ENCODE data around the gene ATP13A3. TPM values are rescaled to one million over a fixed set of nuclear protein-coding genes. Genes with fewer than 3 reads are reported as not detected.
A peak's percentile ranks its signal among the peaks of the same experiment; 100 is the strongest.
"Not testable (repeated sequence)": the region's sequence is repeated elsewhere in the genome, so short reads cannot be mapped to it uniquely, and the experiment has no call there.

The ATP13A3 gene
- total and polyA plus RNA-seq, 9 of the 15 experiments (the other 6 are each of a cell fraction or from before 2014, with no cell fraction given) = 16.6 to 135 (median 86.6) TPM

DNA sequence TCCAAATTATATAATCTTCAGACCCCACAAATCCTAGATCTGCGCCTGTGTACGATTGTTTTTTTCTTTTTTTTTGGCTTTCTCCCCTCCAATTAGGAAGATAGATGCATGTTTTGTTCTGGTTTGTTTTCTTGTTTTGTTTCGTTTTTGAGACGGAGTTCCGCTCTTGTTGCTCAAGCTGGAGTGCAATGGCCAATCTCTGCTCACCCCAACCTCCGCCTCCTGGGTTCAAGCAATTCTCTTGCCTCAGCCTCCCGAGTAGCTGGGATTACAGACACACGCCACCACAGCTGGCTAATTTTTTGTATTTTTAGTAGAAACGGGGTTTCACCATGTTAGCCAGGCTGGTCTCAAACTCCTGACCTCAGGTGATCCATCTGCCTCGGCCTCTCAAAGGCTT, 48.4 kb upstream of the ATP13A3 start:
- H3K4me1 ChIP-seq (replicated peaks in 1 of 2; ENCODE audit: control insufficient read depth in 2 of 2, insufficient read depth in 2 of 2, low read length in 2 of 2); CTCF ChIA-PET (ENCODE audit: low intra/inter-chr PET ratio); H3K9ac ChIP-seq (ENCODE audit: insufficient read depth in 1 of 2, low read depth in 2 of 2, low read length in 2 of 2); H4K20me1 ChIP-seq (replicated peaks; ENCODE audit: control insufficient read depth, insufficient read depth, low read length); H3K27me3 ChIP-seq (ENCODE audit: control insufficient read depth in 2 of 2, insufficient read depth in 2 of 2, low read length in 2 of 2); H3K9me3 ChIP-seq (replicated peaks; ENCODE audit: control insufficient read depth, insufficient read depth, low read depth, low read length); H3K36me3 ChIP-seq (ENCODE audit: control insufficient read depth, insufficient read depth, low read length); H3K9me1 ChIP-seq (ENCODE audit: control insufficient read depth, insufficient read depth, low read length); H3K4me3 ChIP-seq; FAIRE-seq; intact Hi-C loops (cut with micrococcal nuclease); DNase-seq (ENCODE audit: extremely low read depth in 1 of 4, low spot score in 3 of 4); H3K4me2 ChIP-seq (ENCODE audit: insufficient read depth, low read length); in situ Hi-C loops (cut with MboI); H3K79me2 ChIP-seq (ENCODE audit: control insufficient read depth, insufficient read depth, low read length); H2AFZ ChIP-seq (ENCODE audit: low read depth, low read length); ATAC-seq; H3K27ac ChIP-seq (ENCODE audit: extremely low read depth, low read depth, low read length); BruUV-seq (replicated peaks): not testable (repeated sequence)
- POLR2A ChIA-PET = interaction anchor here (1.2 kb wide), 1 partner anchor 21 kb away, joined by 3 read pairs; no protein-coding TSS in a partner anchor
- 50% methylated on average over 10 of the region's 10 CpGs for WGBS (ENCODE audit: insufficient coverage, low coverage, missing lambda C conversion rate)

GRCh38 chr3:194534243-194534642, 47.4 kb upstream of the ATP13A3 start:
- Histone ChIP-seq H3K4me1 (replicated peaks in 1 of 2; ENCODE audit: control insufficient read depth in 2 of 2, insufficient read depth in 2 of 2, low read length in 2 of 2) (no peaks in the 10 kb centered on the region; a peak in 1 of 5 replicates), H3K9me1 (ENCODE audit: control insufficient read depth, insufficient read depth, low read length) (no peaks in the 10 kb centered on the region), H4K20me1 (replicated peaks; ENCODE audit: control insufficient read depth, insufficient read depth, low read length) (no peaks in the 10 kb centered on the region), H3K9ac (ENCODE audit: insufficient read depth in 1 of 2, low read depth in 2 of 2, low read length in 2 of 2) (no peak overlapping the region), H3K9me3 (replicated peaks; ENCODE audit: control insufficient read depth, insufficient read depth, low read depth, low read length) (peaks cover 9% of the 10 kb centered on the region), H3K27ac (ENCODE audit: extremely low read depth, low read depth, low read length) (no peak overlapping the region), H3K79me2 (ENCODE audit: control insufficient read depth, insufficient read depth, low read length) (no peaks in the 10 kb centered on the region), H3K27me3 (ENCODE audit: control insufficient read depth in 2 of 2, insufficient read depth in 2 of 2, low read length in 2 of 2) (no peaks in the 10 kb centered on the region), H2AFZ (ENCODE audit: low read depth, low read length) (no peak overlapping the region), H3K4me2 (ENCODE audit: insufficient read depth, low read length) (no peak overlapping the region), H3K36me3 (ENCODE audit: control insufficient read depth, insufficient read depth, low read length) (no peaks in the 10 kb centered on the region), H3K4me3 (no peak overlapping the region)
- intact Hi-C loops (cut with micrococcal nuclease) (no loop called here), in situ Hi-C loops (cut with MboI) (no loop called here)
- FAIRE-seq = peak; percentile 11
- POLR2A ChIA-PET = no interaction called here
- ATAC-seq = no peak
- no peak for DNase-seq (ENCODE audit: extremely low read depth in 1 of 4, low spot score in 3 of 4)
- CTCF ChIA-PET (ENCODE audit: low intra/inter-chr PET ratio) = no interaction called here
- 22% methylated on average over 3 of the region's 3 CpGs for WGBS (ENCODE audit: insufficient coverage, low coverage, missing lambda C conversion rate)
- BruUV-seq (replicated peaks) = no TSS peak
- TF ChIP-seq NFATC3 (IDR thresholded peaks at IDR 0.05) = no peak
- TF ChIP-seq BCOR (IDR thresholded peaks at IDR 0.05) = no peak
- TF ChIP-seq NEUROD1 (IDR thresholded peaks at IDR 0.05; ENCODE audit: borderline replicate concordance, low read depth, low read length, partially characterized antibody) = no peak
- TF ChIP-seq ZFP1 (CRISPR knock-in tag; IDR thresholded peaks at IDR 0.05) = peak; percentile 92
- TF ChIP-seq XRCC3 (IDR thresholded peaks at IDR 0.05) = 0 out of 2 replicates have a peak, but pooled peaks have one; percentile 58
- TF ChIP-seq TRIM28 (IDR thresholded peaks at IDR 0.05) = peak; percentile 76; the same call in 1 of the 2 replicates
- no peak for TF ChIP-seq ZNF584 (CRISPR knock-in tag; IDR thresholded peaks at IDR 0.05; ENCODE audit: low read depth)
- no peak for TF ChIP-seq SREBF2 (CRISPR knock-in tag; IDR thresholded peaks at IDR 0.05)
- TF ChIP-seq ZNF639 (CRISPR knock-in tag; conservative IDR thresholded peaks at IDR 0.05 in 1 of 2, IDR thresholded peaks at IDR 0.05 in 1 of 2) = no peak
- no peak for TF ChIP-seq TBL1XR1 (IDR thresholded peaks at IDR 0.05; ENCODE audit: low read length in 2 of 2)
- TF ChIP-seq GATAD2A (IDR thresholded peaks at IDR 0.05) = no peak
- TF ChIP-seq PHF20 (IDR thresholded peaks at IDR 0.05; ENCODE audit: partially characterized antibody) = no peak
- no peak for TF ChIP-seq NFYB (IDR thresholded peaks at IDR 0.05; ENCODE audit: extremely low read depth, insufficient read length)
- no peak for TF ChIP-seq FOXK1 (CRISPR knock-in tag; IDR thresholded peaks at IDR 0.05; ENCODE audit: borderline replicate concordance)
- no peak for TF ChIP-seq TAF7 (tag; IDR thresholded peaks at IDR 0.05)
- TF ChIP-seq RBBP5 (IDR thresholded peaks at IDR 0.05; ENCODE audit: borderline replicate concordance, insufficient read depth, low read length, poor library complexity, severe bottlenecking) = no peak
